ENCODE measurements around the gene DENND5A. TPM values are rescaled to one million over a fixed set of nuclear protein-coding genes. Genes with fewer than 3 reads are reported as not detected.
A peak's percentile ranks its signal among the peaks of the same experiment; 100 is the strongest.

DENND5A gene
- total and polyA plus RNA-seq, 2 donors (not counting 1 experiment from before 2014, with no cell fraction given), result 41.3 to 66.5 TPM

- no peaks in the 10 kb centered on the region for H3K79me2 ChIP-seq (ENCODE audit: control insufficient read depth, insufficient read depth, low read length)
- ChIA-PET CTCF (no interaction called here), POLR2A (no interaction called here)
- peaks cover 0 to 47% (median 16%) of the 10 kb centered on the region in 4 experiments for H3K27me3 ChIP-seq (replicated peaks in 1 of 4; ENCODE audit: control extremely low read depth in 1 of 4, control insufficient read depth in 3 of 4, insufficient read depth in 4 of 4, low read length in 3 of 4)
- 3% methylated on average over 108 of the region's 113 CpGs for WGBS (ENCODE audit: insufficient coverage)
- no peak within 1 kb of the TSS for H3K27ac ChIP-seq (ENCODE audit: low read length in 2 of 2)
- H2AFZ ChIP-seq (ENCODE audit: insufficient read depth, low read depth, low read length, poor library complexity, severe bottlenecking), result peak within 1 kb of the TSS; percentile 49
- intact Hi-C loops (cut with micrococcal nuclease), result no loop called here
- DNase-seq (peak; percentile 22), ATAC-seq (ENCODE audit: low read depth) (no peak)
- no peaks in the 10 kb centered on the region for H3K36me3 ChIP-seq (replicated peaks in 1 of 2; ENCODE audit: control extremely low read depth in 1 of 2, control insufficient read depth in 1 of 2, extremely low read depth in 1 of 2, insufficient read depth in 2 of 2, low read length in 1 of 2)
- no peaks in the 10 kb centered on the region for H3K9me3 ChIP-seq (ENCODE audit: control extremely low read depth in 1 of 3, control insufficient read depth in 2 of 3, insufficient read depth in 1 of 3, low read length in 2 of 3)
- Mint-ChIP-seq H3K27ac (no peak within 1 kb of the TSS), H3K27me3 (peaks cover 66% of the 10 kb centered on the region), H3K4me1 (peaks cover 13% of the 10 kb centered on the region), H3K4me3 (peak within 1 kb of the TSS; percentile 73), H3K9me3 (ENCODE audit: insufficient read depth) (no peaks in the 10 kb centered on the region)
- peak; percentile 72 for TF ChIP-seq EZH2 (IDR thresholded peaks at IDR 0.05; ENCODE audit: borderline replicate concordance, insufficient read depth, low read depth, low read length, poor library complexity, severe bottlenecking)
- no peak for TF ChIP-seq CTCF (IDR thresholded peaks at IDR 0.05)
- H3K9ac ChIP-seq (ENCODE audit: low read length), result peak within 1 kb of the TSS; percentile 32
- H3K4me1 ChIP-seq (ENCODE audit: control insufficient read depth in 2 of 2, insufficient read depth in 2 of 2, low read length in 2 of 2), result peaks cover 8 to 14% of the 10 kb centered on the region in 2 donors
- peak within 1 kb of the TSS; percentile 69 for H3K4me2 ChIP-seq (replicated peaks; ENCODE audit: low read depth, low read length, poor library complexity, severe bottlenecking)
- no peaks in the 10 kb centered on the region for H4K20me1 ChIP-seq (ENCODE audit: control insufficient read depth, insufficient read depth, low read length, poor library complexity, severe bottlenecking)
- H3K4me3 ChIP-seq (ENCODE audit: control extremely low read depth in 1 of 5, extremely low read depth in 1 of 5, insufficient read depth in 1 of 5, low read depth in 2 of 5, low read length in 4 of 5), result peak within 1 kb of the TSS in 1 of 5 experiments; percentile 9
Observed at GRCh38 chr11:9091044-9091922, 173.9 kb downstream of the DENND5A start, which contains the start of gene SCUBE2. Gene SCUBE2 (minus strand): TSS chr11:9091599. CDS start chr11:9091528, 71 bp downstream.

- Mint-ChIP-seq H3K27me3 (peaks cover 68% of the 10 kb centered on the region), H3K4me3 (peak overlapping the region; percentile 68), H3K27ac (no peak overlapping the region), H3K4me1 (peaks cover 13% of the 10 kb centered on the region), H3K9me3 (ENCODE audit: insufficient read depth) (no peaks in the 10 kb centered on the region)
- peaks cover 8 to 14% of the 10 kb centered on the region in 2 donors for H3K4me1 ChIP-seq (ENCODE audit: control insufficient read depth in 2 of 2, insufficient read depth in 2 of 2, low read length in 2 of 2)
- ATAC-seq (ENCODE audit: low read depth), result no peak
- CTCF ChIA-PET, result no interaction called here
- H3K9me3 ChIP-seq (ENCODE audit: control extremely low read depth in 1 of 3, control insufficient read depth in 2 of 3, insufficient read depth in 1 of 3, low read length in 2 of 3), result no peaks in the 10 kb centered on the region
- intact Hi-C loops (cut with micrococcal nuclease), result no loop called here
- no peak overlapping the region for H3K27ac ChIP-seq (ENCODE audit: low read length in 2 of 2)
- H2AFZ ChIP-seq (ENCODE audit: insufficient read depth, low read depth, low read length, poor library complexity, severe bottlenecking), result peak overlapping the region; percentile 49
- peaks cover 0 to 43% (median 16%) of the 10 kb centered on the region in 4 experiments for H3K27me3 ChIP-seq (replicated peaks in 1 of 4; ENCODE audit: control extremely low read depth in 1 of 4, control insufficient read depth in 3 of 4, insufficient read depth in 4 of 4, low read length in 3 of 4)
- DNase-seq, result no peak
- H3K9ac ChIP-seq (ENCODE audit: low read length), result peak overlapping the region; percentile 32
- TF ChIP-seq CTCF (IDR thresholded peaks at IDR 0.05), result no peak
- no peak for TF ChIP-seq EZH2 (IDR thresholded peaks at IDR 0.05; ENCODE audit: borderline replicate concordance, insufficient read depth, low read depth, low read length, poor library complexity, severe bottlenecking)
- no peaks in the 10 kb centered on the region for H3K36me3 ChIP-seq (replicated peaks in 1 of 2; ENCODE audit: control extremely low read depth in 1 of 2, control insufficient read depth in 1 of 2, extremely low read depth in 1 of 2, insufficient read depth in 2 of 2, low read length in 1 of 2)
- H3K79me2 ChIP-seq (ENCODE audit: control insufficient read depth, insufficient read depth, low read length), result no peaks in the 10 kb centered on the region
- POLR2A ChIA-PET, result no interaction called here
- H3K4me3 ChIP-seq (ENCODE audit: control extremely low read depth in 1 of 5, extremely low read depth in 1 of 5, insufficient read depth in 1 of 5, low read depth in 2 of 5, low read length in 4 of 5), result peak overlapping the region in 1 of 5 experiments; percentile 9
- peak overlapping the region; percentile 69 for H3K4me2 ChIP-seq (replicated peaks; ENCODE audit: low read depth, low read length, poor library complexity, severe bottlenecking)
- WGBS (ENCODE audit: insufficient coverage), result 19% methylated on average over 13 of the region's 20 CpGs
- no peaks in the 10 kb centered on the region for H4K20me1 ChIP-seq (ENCODE audit: control insufficient read depth, insufficient read depth, low read length, poor library complexity, severe bottlenecking)
Observed at GRCh38 chr11:9090488-9091043, 174.6 kb downstream of the DENND5A start.
